ENCODE results near the gene AMOT. TPM values are rescaled to one million over a fixed set of nuclear protein-coding genes. Genes with fewer than 3 reads are reported as not detected.

Gene AMOT
- polyA plus RNA-seq, 1 donor (not counting 4 experiments of a cell fraction or from before 2014, with no cell fraction given), result 0.21 TPM

GRCh38 chrX:112738347-112739033, 102.1 kb downstream of the AMOT start:
- FAIRE-seq, result no peak
- dilution Hi-C loops (cut with MboI; ENCODE audit: extremely low pct_ligation_motif_present, low sequenced_read_pairs), result no loop called here
- TF ChIP-seq CTCF (optimal IDR thresholded peaks at IDR 0.05 in 1 of 3, IDR thresholded peaks at IDR 0.05 in 1 of 3, conservative IDR thresholded peaks at IDR 0.05 in 1 of 3; ENCODE audit: extremely low read depth in 1 of 3, insufficient read depth in 2 of 3, low read length in 3 of 3), result no peak
- no peak for TF ChIP-seq EZH2 (IDR thresholded peaks at IDR 0.05; ENCODE audit: low read length)

GRCh38 chrX:112736310-112736709, 104.3 kb downstream of the AMOT start:
- no peak overlapping the region for H3K4me2 ChIP-seq (ENCODE audit: control insufficient read depth, extremely low read depth, insufficient read depth, low read depth, low read length)
- no peak overlapping the region for H3K27ac ChIP-seq (ENCODE audit: control insufficient read depth, insufficient read depth, low read length)
- H4K20me1 ChIP-seq (ENCODE audit: control insufficient read depth, extremely low read depth, insufficient read depth, low read length), result no peaks in the 10 kb centered on the region
- no peak overlapping the region for H2AFZ ChIP-seq (ENCODE audit: control insufficient read depth, low read length)
- no peaks in the 10 kb centered on the region for H3K4me1 ChIP-seq (ENCODE audit: control insufficient read depth, extremely low read depth, insufficient read depth, low read length)
- no peaks in the 10 kb centered on the region for H3K9me1 ChIP-seq (ENCODE audit: control insufficient read depth, extremely low read depth, insufficient read depth, low read length)
- FAIRE-seq (no peak), DNase-seq (ENCODE audit: low read depth, low spot score) (no peak)
- H3K36me3 ChIP-seq (ENCODE audit: control insufficient read depth in 2 of 2, extremely low read depth in 1 of 2, insufficient read depth in 2 of 2, low read length in 2 of 2), result no peaks in the 10 kb centered on the region
- no peak overlapping the region for H3K9ac ChIP-seq (ENCODE audit: control insufficient read depth, extremely low read depth, insufficient read depth, low read length)
- H3K79me2 ChIP-seq (ENCODE audit: control insufficient read depth, insufficient read depth, low read length), result no peaks in the 10 kb centered on the region
- peaks cover 15% of the 10 kb centered on the region for H3K27me3 ChIP-seq (ENCODE audit: control insufficient read depth, extremely low read depth, insufficient read depth, low read length)
- no peak overlapping the region for H3K4me3 ChIP-seq (ENCODE audit: control insufficient read depth in 2 of 3, extremely low read depth in 1 of 3, insufficient read depth in 2 of 3, low read depth in 1 of 3, low read length in 3 of 3)
- no peaks in the 10 kb centered on the region for H3K9me3 ChIP-seq (ENCODE audit: control insufficient read depth, low read depth, low read length)
- no peak for TF ChIP-seq EZH2 (IDR thresholded peaks at IDR 0.05; ENCODE audit: low read length)
- TF ChIP-seq CTCF (optimal IDR thresholded peaks at IDR 0.05 in 1 of 3, IDR thresholded peaks at IDR 0.05 in 1 of 3, conservative IDR thresholded peaks at IDR 0.05 in 1 of 3; ENCODE audit: extremely low read depth in 1 of 3, insufficient read depth in 2 of 3, low read length in 3 of 3), result no peak
- dilution Hi-C loops (cut with MboI; ENCODE audit: extremely low pct_ligation_motif_present, low sequenced_read_pairs), result no loop called here

More at GRCh38 chrX:112738347-112739033, 102.1 kb downstream of the AMOT start:
- Histone ChIP-seq H3K27me3 (ENCODE audit: control insufficient read depth, extremely low read depth, insufficient read depth, low read length) (peaks cover 10% of the 10 kb centered on the region), H4K20me1 (ENCODE audit: control insufficient read depth, extremely low read depth, insufficient read depth, low read length) (no peaks in the 10 kb centered on the region), H3K36me3 (ENCODE audit: control insufficient read depth in 2 of 2, extremely low read depth in 1 of 2, insufficient read depth in 2 of 2, low read length in 2 of 2) (no peaks in the 10 kb centered on the region), H3K4me3 (ENCODE audit: control insufficient read depth in 2 of 3, extremely low read depth in 1 of 3, insufficient read depth in 2 of 3, low read depth in 1 of 3, low read length in 3 of 3) (no peak overlapping the region), H3K9me1 (ENCODE audit: control insufficient read depth, extremely low read depth, insufficient read depth, low read length) (no peaks in the 10 kb centered on the region), H3K9me3 (ENCODE audit: control insufficient read depth, low read depth, low read length) (no peaks in the 10 kb centered on the region), H2AFZ (ENCODE audit: control insufficient read depth, low read length) (no peak overlapping the region), H3K4me1 (ENCODE audit: control insufficient read depth, extremely low read depth, insufficient read depth, low read length) (no peaks in the 10 kb centered on the region), H3K4me2 (ENCODE audit: control insufficient read depth, extremely low read depth, insufficient read depth, low read depth, low read length) (no peak overlapping the region), H3K27ac (ENCODE audit: control insufficient read depth, insufficient read depth, low read length) (no peak overlapping the region), H3K9ac (ENCODE audit: control insufficient read depth, extremely low read depth, insufficient read depth, low read length) (no peak overlapping the region), H3K79me2 (ENCODE audit: control insufficient read depth, insufficient read depth, low read length) (no peaks in the 10 kb centered on the region)
- no peak for DNase-seq (ENCODE audit: low read depth, low spot score)

Data from keratinocyte (primary cell).